Skin epidermis (tissue), 12 donors: ENCODE data around the gene LINC00237.

Source experiments
- H3K27ac ChIP-seq, 21 experiments: fragments of 200-600 bp; sonication (generic) in 11 of 21; one replicate each; pipeline ENCODE4 v1.5.0; 2020; ENCODE audit warnings: mild to moderate bottlenecking in 3 of 21, inconsistent platforms in 2 of 21, moderate library complexity in 2 of 21
- H3K4me3 ChIP-seq, 7 experiments: fragments of 200-600 bp; sonication (generic) in 2 of 7; one replicate each; pipeline ENCODE4 v1.5.0; 2020; ENCODE audit warnings: inconsistent platforms in 2 of 7, mild to moderate bottlenecking in 2 of 7, moderate library complexity in 1 of 7

LINC00237 gene

GRCh38 chr20:21101453-21101931 is 4.7 kb downstream of the LINC00237 start:
- Histone ChIP-seq H3K27ac (peak overlapping the region in 3 of 21 experiments; percentile 30 to 69 (median 38)), H3K4me3 (peak overlapping the region; percentile 28 to 52 (median 42))

- Histone ChIP-seq H3K4me3 (peak overlapping the region; percentile 28 to 52 (median 42)), H3K27ac (peak overlapping the region in 6 of 21 experiments; percentile 14 to 69 (median 51))
Measured at GRCh38 chr20:21100578-21101452, 5.3 kb downstream of the LINC00237 start.

- Histone ChIP-seq H3K27ac (peak overlapping the region in 7 of 21 experiments; percentile 14 to 69 (median 45)), H3K4me3 (peak overlapping the region; percentile 28 to 52 (median 42))
Measured at GRCh38 chr20:21099751-21100577, 6.2 kb downstream of the LINC00237 start.

GRCh38 chr20:21096321-21097043 is 9.7 kb downstream of the LINC00237 start:
- no peak overlapping the region for H3K4me3 ChIP-seq
- H3K27ac ChIP-seq, result no peak overlapping the region

GRCh38 chr20:21092806-21093205 is 13.4 kb downstream of the LINC00237 start:
- Histone ChIP-seq H3K27ac (no peak overlapping the region), H3K4me3 (no peak overlapping the region)

GRCh38 chr20:21090721-21091120 is 15.4 kb downstream of the LINC00237 start:
- Histone ChIP-seq H3K4me3 (no peak overlapping the region), H3K27ac (no peak overlapping the region)

GRCh38 chr20:21090111-21090618 is 16.0 kb downstream of the LINC00237 start:
- Histone ChIP-seq H3K27ac (no peak overlapping the region), H3K4me3 (no peak overlapping the region)

GRCh38 chr20:21089391-21089790 is 16.8 kb downstream of the LINC00237 start:
- Histone ChIP-seq H3K4me3 (no peak overlapping the region), H3K27ac (no peak overlapping the region)

DNA sequence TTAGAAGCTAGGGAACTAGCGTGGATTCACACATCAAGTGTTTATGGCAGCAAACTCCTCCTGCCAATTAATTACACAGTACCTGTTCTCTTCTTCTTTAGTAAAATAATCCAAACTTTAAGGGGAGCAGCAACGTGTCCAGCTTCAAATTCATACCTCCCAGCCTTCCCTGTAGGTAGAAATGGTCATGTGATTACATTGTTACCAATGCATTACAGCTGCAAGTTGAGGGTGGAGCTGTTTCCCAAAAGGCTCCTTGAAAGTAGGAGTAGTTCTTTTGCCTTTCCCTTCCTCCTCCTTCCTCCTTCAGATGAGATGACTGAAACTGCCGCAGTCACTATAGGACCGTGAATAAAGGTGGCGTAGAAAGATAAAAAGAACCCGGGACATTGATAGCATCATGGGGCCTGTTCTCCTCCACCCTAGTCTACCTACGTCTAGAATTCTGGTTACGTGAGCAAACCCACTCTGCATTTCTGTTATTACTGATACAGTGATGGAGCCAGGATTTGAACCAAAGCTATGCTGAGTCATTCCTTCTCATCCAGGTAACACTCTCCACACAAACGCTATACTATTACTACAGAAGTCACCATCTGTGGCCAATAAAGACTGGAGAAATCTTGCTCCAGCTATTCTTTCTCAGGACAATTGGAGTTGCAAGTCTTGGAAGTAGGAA is 18.2 kb downstream of the LINC00237 start:
- Histone ChIP-seq H3K27ac (no peak overlapping the region), H3K4me3 (no peak overlapping the region)

DNA sequence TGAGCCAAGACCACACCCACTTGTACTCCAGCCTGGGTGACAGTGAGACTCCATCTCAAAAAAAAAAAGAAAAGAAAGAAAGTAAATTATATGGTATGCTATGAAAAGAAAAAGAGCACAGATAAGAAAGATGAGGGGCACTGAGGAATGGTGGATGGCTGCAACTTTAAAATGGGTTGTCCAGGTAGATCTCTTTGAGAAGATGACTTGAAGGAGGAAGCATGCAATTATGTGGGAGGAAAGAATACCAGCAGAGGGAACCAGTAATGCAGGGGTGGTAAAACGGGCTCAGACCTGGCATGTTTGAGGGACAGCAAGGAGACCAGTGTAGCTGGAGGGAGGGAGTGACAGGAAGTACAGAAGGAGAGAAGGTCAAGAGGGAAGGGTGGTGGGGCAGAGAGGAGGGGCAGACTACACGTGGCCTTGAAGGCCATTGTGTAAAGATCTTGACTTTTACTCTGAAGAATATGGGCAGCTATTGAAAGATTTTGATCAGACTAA is 22.3 kb downstream of the LINC00237 start:
- Histone ChIP-seq H3K27ac (no peak overlapping the region), H3K4me3 (no peak overlapping the region)

GRCh38 chr20:21082584-21082983 is 23.6 kb downstream of the LINC00237 start:
- Histone ChIP-seq H3K4me3 (no peak overlapping the region), H3K27ac (no peak overlapping the region)

DNA sequence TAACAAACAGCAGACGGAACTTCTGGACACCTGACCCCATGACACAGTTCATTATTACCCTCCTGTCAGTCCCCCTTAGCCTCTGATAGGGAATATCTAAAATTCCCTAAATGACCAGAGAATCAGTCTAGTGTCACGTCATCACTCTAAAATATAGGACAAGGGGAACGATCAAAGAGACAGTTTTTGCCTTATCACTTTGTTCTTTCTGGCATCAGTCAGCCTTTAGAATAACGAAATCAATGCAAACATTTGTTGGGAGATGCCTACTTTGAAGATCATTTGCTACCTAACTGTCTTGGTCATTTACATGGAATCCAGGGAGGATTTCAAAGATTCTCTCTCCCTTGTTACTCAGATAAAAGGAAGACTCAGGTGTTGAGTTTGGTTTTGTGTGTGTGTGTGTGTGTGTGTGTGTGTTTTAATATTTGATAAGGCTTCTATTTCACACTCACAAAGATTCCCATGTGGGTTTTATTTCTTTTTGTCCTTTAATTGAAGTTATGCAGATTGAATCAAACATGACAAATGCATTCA is 28.3 kb downstream of the LINC00237 start:
- no peak overlapping the region for H3K4me3 ChIP-seq
- no peak overlapping the region for H3K27ac ChIP-seq

DNA sequence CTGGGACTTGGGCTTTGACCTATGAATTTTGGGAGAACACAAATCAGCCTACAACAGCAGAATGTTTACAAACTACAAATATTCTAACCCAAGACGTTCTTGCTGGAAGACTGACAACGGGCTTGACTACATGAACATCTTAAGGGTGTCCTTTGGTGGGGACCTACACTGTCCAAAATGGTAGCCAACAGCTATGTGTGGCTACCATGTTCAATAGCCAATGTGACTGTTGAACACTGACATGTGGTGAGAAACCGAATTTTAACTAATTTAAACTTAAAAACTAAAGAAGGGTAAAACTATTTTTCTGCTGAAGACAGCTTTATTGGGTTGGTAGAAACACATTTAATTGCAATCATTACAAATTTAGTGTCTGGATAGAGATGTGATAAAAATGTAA is 30.1 kb downstream of the LINC00237 start:
- no peak overlapping the region for H3K4me3 ChIP-seq
- H3K27ac ChIP-seq, result no peak overlapping the region

- Histone ChIP-seq H3K27ac (no peak overlapping the region), H3K4me3 (no peak overlapping the region)
Measured at GRCh38 chr20:21075471-21075870, 30.7 kb downstream of the LINC00237 start.

- H3K27ac ChIP-seq, result no peak overlapping the region
- no peak overlapping the region for H3K4me3 ChIP-seq
Measured at GRCh38 chr20:21074605-21075336, 31.4 kb downstream of the LINC00237 start.

GRCh38 chr20:21067255-21067654 is 38.9 kb downstream of the LINC00237 start:
- Histone ChIP-seq H3K27ac (no peak overlapping the region), H3K4me3 (no peak overlapping the region)

DNA sequence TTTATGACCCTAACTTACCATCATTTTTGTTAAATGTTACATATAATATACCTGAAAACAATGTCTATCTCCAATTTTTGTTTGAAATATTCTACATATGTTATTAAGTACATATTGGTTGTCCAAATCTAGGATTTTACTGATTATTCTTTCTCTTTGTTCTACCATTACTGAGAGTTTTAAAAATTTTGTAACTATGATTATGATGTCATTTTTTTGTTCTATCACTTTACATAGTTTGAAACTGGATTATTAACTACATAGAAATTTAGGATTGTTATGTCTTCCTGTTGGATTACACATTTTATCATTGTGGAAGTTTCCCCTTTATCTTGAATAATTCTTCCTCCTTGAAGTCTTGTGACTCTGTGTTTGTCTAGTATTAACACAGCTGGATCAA is 41.2 kb downstream of the LINC00237 start:
- no peak overlapping the region for H3K4me3 ChIP-seq
- no peak overlapping the region for H3K27ac ChIP-seq

GRCh38 chr20:21063276-21063675 is 42.9 kb downstream of the LINC00237 start:
- Histone ChIP-seq H3K27ac (no peak overlapping the region), H3K4me3 (no peak overlapping the region)
